ENCODE data around the gene PPFIBP2. TPM values are rescaled to one million over a fixed set of nuclear protein-coding genes. Genes with fewer than 3 reads are reported as not detected.

PPFIBP2 gene
- total RNA-seq, 3 donors from 2014 or later, result 32.3 to 56.1 (median 43.3) TPM

GRCh38 chr11:7671347-7672215, 157.8 kb downstream of the PPFIBP2 start:
- H3K27me3 ChIP-seq, result no peaks in the 10 kb centered on the region
- intact Hi-C loops (cut with DNase I; ENCODE audit: low total_unique reads), result no loop called here
- peak overlapping the region; percentile 58 to 75 for H3K27ac ChIP-seq
- no peak for DNase-seq (ENCODE audit: low spot score in 2 of 2)
- TF ChIP-seq POLR2A (IDR thresholded peaks at IDR 0.05) (no peak), CTCF (IDR thresholded peaks at IDR 0.05) (no peak), POLR2AphosphoS5 (IDR thresholded peaks at IDR 0.05) (no peak)
- no peak overlapping the region for H3K4me3 ChIP-seq
- H3K36me3 ChIP-seq, result no peaks in the 10 kb centered on the region
- peaks cover 0 to 10% of the 10 kb centered on the region in 2 donors for H3K4me1 ChIP-seq
- no peaks in the 10 kb centered on the region for H3K9me3 ChIP-seq

GRCh38 chr11:7672276-7672959, 158.6 kb downstream of the PPFIBP2 start:
- no peaks in the 10 kb centered on the region for H3K9me3 ChIP-seq
- peaks cover 0 to 10% of the 10 kb centered on the region in 2 donors for H3K4me1 ChIP-seq
- intact Hi-C loops (cut with DNase I; ENCODE audit: low total_unique reads), result no loop called here
- TF ChIP-seq CTCF (IDR thresholded peaks at IDR 0.05) (no peak), POLR2A (IDR thresholded peaks at IDR 0.05) (no peak), POLR2AphosphoS5 (IDR thresholded peaks at IDR 0.05) (no peak)
- no peaks in the 10 kb centered on the region for H3K27me3 ChIP-seq
- H3K36me3 ChIP-seq, result no peaks in the 10 kb centered on the region
- H3K4me3 ChIP-seq, result peak overlapping the region in 2 of 3 donors; percentile 65 to 85
- DNase-seq (ENCODE audit: low spot score in 2 of 2), result no peak
- H3K27ac ChIP-seq, result peak overlapping the region; percentile 75 to 83

GRCh38 chr11:7672960-7673723, 159.3 kb downstream of the PPFIBP2 start, which contains the start of gene CYB5R2:
TSS of gene CYB5R2 (minus strand) at chr11:7673500. CDS start at chr11:7672825, 675 bp downstream.
- no peaks in the 10 kb centered on the region for H3K9me3 ChIP-seq
- no peak for TF ChIP-seq CTCF (IDR thresholded peaks at IDR 0.05)
- no peak for TF ChIP-seq POLR2A (IDR thresholded peaks at IDR 0.05)
- TF ChIP-seq POLR2AphosphoS5 (IDR thresholded peaks at IDR 0.05), result peak in 1 of 3 donors; percentile 36
- intact Hi-C loops (cut with DNase I; ENCODE audit: low total_unique reads), result no loop called here
- H3K27me3 ChIP-seq, result no peaks in the 10 kb centered on the region
- peak; percentile 62 to 81 for DNase-seq (ENCODE audit: low spot score in 2 of 2)
- H3K4me1 ChIP-seq, result peaks cover 0 to 10% of the 10 kb centered on the region in 2 donors
- H3K4me3 ChIP-seq, result peak within 1 kb of the TSS; percentile 55 to 85 (median 65)
- H3K27ac ChIP-seq, result peak within 1 kb of the TSS; percentile 75 to 83
- no peaks in the 10 kb centered on the region for H3K36me3 ChIP-seq

- intact Hi-C loops (cut with DNase I; ENCODE audit: low total_unique reads), result no loop called here
- H3K9me3 ChIP-seq, result no peaks in the 10 kb centered on the region
- peak overlapping the region; percentile 55 to 85 (median 65) for H3K4me3 ChIP-seq
- H3K36me3 ChIP-seq, result no peaks in the 10 kb centered on the region
- H3K27ac ChIP-seq, result peak overlapping the region; percentile 75 to 83
- TF ChIP-seq POLR2AphosphoS5 (IDR thresholded peaks at IDR 0.05) (peak in 1 of 3 donors; percentile 11), POLR2A (IDR thresholded peaks at IDR 0.05) (no peak)
- H3K4me1 ChIP-seq, result peaks cover 0 to 10% of the 10 kb centered on the region in 2 donors
- H3K27me3 ChIP-seq, result no peaks in the 10 kb centered on the region
- DNase-seq (ENCODE audit: low spot score in 2 of 2), result peak in 1 of 2 donors; percentile 67
These were observed 160.1 kb downstream of the PPFIBP2 start for GRCh38 chr11:7673724-7674434.

- Histone ChIP-seq H3K4me1 (peaks cover 0 to 10% of the 10 kb centered on the region in 2 donors), H3K27me3 (no peaks in the 10 kb centered on the region), H3K9me3 (no peaks in the 10 kb centered on the region), H3K27ac (no peak overlapping the region), H3K36me3 (no peaks in the 10 kb centered on the region), H3K4me3 (no peak overlapping the region)
- no peak for DNase-seq (ENCODE audit: low spot score in 2 of 2)
- intact Hi-C loops (cut with DNase I; ENCODE audit: low total_unique reads), result loop anchor here (5.0 kb wide), 1 partner anchor 898 kb away; no protein-coding TSS in a partner anchor
- TF ChIP-seq CTCF (IDR thresholded peaks at IDR 0.05) (no peak), POLR2A (IDR thresholded peaks at IDR 0.05) (no peak), POLR2AphosphoS5 (IDR thresholded peaks at IDR 0.05) (no peak)
These were observed 161.8 kb downstream of the PPFIBP2 start for GRCh38 chr11:7675631-7676030.

All from breast epithelium (tissue), 4 donors.